ENCODE results near the gene ASTN2. TPM values are rescaled to one million over a fixed set of nuclear protein-coding genes. Genes with fewer than 3 reads are reported as not detected.

Gene ASTN2
- total RNA-seq, 4 donors from 2014 or later, result 3.3 to 10.2 (median 6.3) TPM

GRCh38 chr9:116479056-116479544 lies 935.8 kb downstream of the ASTN2 start:
- Histone ChIP-seq H3K4me1 (no peaks in the 10 kb centered on the region), H3K9me3 (peaks cover 0 to 4% (median 0%) of the 10 kb centered on the region in 4 donors), H3K27ac (no peak overlapping the region), H3K36me3 (no peaks in the 10 kb centered on the region), H3K4me3 (no peak overlapping the region), H3K27me3 (no peaks in the 10 kb centered on the region)
- no peak for DNase-seq
- TF ChIP-seq CTCF (IDR thresholded peaks at IDR 0.05) (no peak), POLR2A (IDR thresholded peaks at IDR 0.05) (no peak)

- H3K9me3 ChIP-seq, result peaks cover 0 to 4% (median 0%) of the 10 kb centered on the region in 4 donors
- no peak overlapping the region for H3K27ac ChIP-seq
- DNase-seq, result no peak
- TF ChIP-seq POLR2A (IDR thresholded peaks at IDR 0.05) (no peak), CTCF (IDR thresholded peaks at IDR 0.05) (no peak)
- no peaks in the 10 kb centered on the region for H3K27me3 ChIP-seq
- no peaks in the 10 kb centered on the region for H3K4me1 ChIP-seq
- H3K4me3 ChIP-seq, result no peak overlapping the region
- H3K36me3 ChIP-seq, result no peaks in the 10 kb centered on the region
These were observed 937.2 kb downstream of the ASTN2 start for GRCh38 chr9:116477584-116478141.

- no peak for TF ChIP-seq POLR2A (IDR thresholded peaks at IDR 0.05)
- no peak for TF ChIP-seq CTCF (IDR thresholded peaks at IDR 0.05)
- Histone ChIP-seq H3K4me3 (no peak overlapping the region), H3K4me1 (no peaks in the 10 kb centered on the region), H3K27ac (no peak overlapping the region), H3K27me3 (no peaks in the 10 kb centered on the region), H3K36me3 (no peaks in the 10 kb centered on the region), H3K9me3 (peaks cover 0 to 4% (median 0%) of the 10 kb centered on the region in 4 donors)
- no peak for DNase-seq
These were observed 937.9 kb downstream of the ASTN2 start for GRCh38 chr9:116476935-116477381.

GRCh38 chr9:116476002-116476401 lies 938.9 kb downstream of the ASTN2 start:
- no peaks in the 10 kb centered on the region for H3K36me3 ChIP-seq
- no peak for DNase-seq
- TF ChIP-seq POLR2A (IDR thresholded peaks at IDR 0.05) (no peak), CTCF (IDR thresholded peaks at IDR 0.05) (no peak)
- peaks cover 0 to 4% (median 0%) of the 10 kb centered on the region in 4 donors for H3K9me3 ChIP-seq
- H3K4me3 ChIP-seq, result no peak overlapping the region
- no peaks in the 10 kb centered on the region for H3K4me1 ChIP-seq
- H3K27me3 ChIP-seq, result no peaks in the 10 kb centered on the region
- no peak overlapping the region for H3K27ac ChIP-seq

GRCh38 chr9:116475201-116475600 lies 939.7 kb downstream of the ASTN2 start:
- H3K4me3 ChIP-seq, result no peak overlapping the region
- DNase-seq, result no peak
- no peaks in the 10 kb centered on the region for H3K27me3 ChIP-seq
- peaks cover 0 to 4% (median 0%) of the 10 kb centered on the region in 4 donors for H3K9me3 ChIP-seq
- no peaks in the 10 kb centered on the region for H3K36me3 ChIP-seq
- H3K27ac ChIP-seq, result no peak overlapping the region
- no peaks in the 10 kb centered on the region for H3K4me1 ChIP-seq
- TF ChIP-seq CTCF (IDR thresholded peaks at IDR 0.05) (no peak), POLR2A (IDR thresholded peaks at IDR 0.05) (no peak)

Measured in Peyer's patch (tissue), 4 donors.